Keratinocyte (primary cell): ENCODE data around the gene ANKZF1. TPM values are rescaled to one million over a fixed set of nuclear protein-coding genes. Genes with fewer than 3 reads are reported as not detected.

Experiments used
- DNase-seq: peaks from one replicate; pipeline ENCODE4 v3.0.0-alpha.2; 2011; ENCODE audit warnings: low read depth, missing footprints, low spot score
- FAIRE-seq: peaks from 2 replicates; lab custom pipeline; 2011; peaks lifted over from hg19 to GRCh38; lab: Jason Lieb, UNC
- H2AFZ ChIP-seq: 2 replicates; pipeline ENCODE4 v1.6.0; 2012; ENCODE audit warnings: low read length, control low read depth, inconsistent platforms; ENCODE audit not compliant: control insufficient read depth
- H3K27ac ChIP-seq: 2 replicates; pipeline ENCODE4 v1.5.1; 2011; ENCODE audit warnings: low read length; ENCODE audit not compliant: control insufficient read depth, insufficient read depth
- H3K27me3 ChIP-seq: 3 replicates; pipeline ENCODE4 v1.6.0; 2011; ENCODE audit warnings: low read length; ENCODE audit not compliant: control insufficient read depth, insufficient read depth; ENCODE audit errors: extremely low read depth
- H3K36me3 ChIP-seq, 2 experiments: 2 replicates in 1 of 2; 3 replicates in 1 of 2; pipeline ENCODE4 v1.5.1; 2011; ENCODE audit warnings: low read length in 2 of 2, mild to moderate bottlenecking in 1 of 2; ENCODE audit not compliant: control insufficient read depth in 2 of 2, insufficient read depth in 2 of 2; ENCODE audit errors: extremely low read depth in 1 of 2
- H3K4me1 ChIP-seq: 3 replicates; pipeline ENCODE4 v1.5.1; 2011; ENCODE audit warnings: low read length; ENCODE audit not compliant: control insufficient read depth, insufficient read depth; ENCODE audit errors: extremely low read depth
- H3K4me2 ChIP-seq: 3 replicates; pipeline ENCODE4 v1.6.0; 2011; ENCODE audit warnings: low read depth, low read length; ENCODE audit not compliant: control insufficient read depth, insufficient read depth; ENCODE audit errors: extremely low read depth
- H3K4me3 ChIP-seq, 3 experiments: fragments of 200-600 bp in 1 of 3; sonication (generic) in 1 of 3; 2 replicates in 2 of 3; 3 replicates in 1 of 3; pipeline ENCODE4 v1.5.1; 2011 to 2016; ENCODE audit warnings: low read length in 3 of 3, mild to moderate bottlenecking in 3 of 3, control low read depth in 2 of 3, inconsistent platforms in 1 of 3, low read depth in 1 of 3, mixed read lengths in 1 of 3, mixed run types in 1 of 3, moderate library complexity in 1 of 3; ENCODE audit not compliant: control insufficient read depth in 2 of 3, insufficient read depth in 2 of 3; ENCODE audit errors: extremely low read depth in 1 of 3
- H3K79me2 ChIP-seq: 2 replicates; pipeline ENCODE4 v1.6.0; 2012; ENCODE audit warnings: low read length; ENCODE audit not compliant: control insufficient read depth, insufficient read depth
- H3K9ac ChIP-seq: 3 replicates; pipeline ENCODE4 v1.6.0; 2011; ENCODE audit warnings: low read length; ENCODE audit not compliant: control insufficient read depth, insufficient read depth; ENCODE audit errors: extremely low read depth
- H3K9me1 ChIP-seq: 3 replicates; pipeline ENCODE4 v1.6.0; 2011; ENCODE audit warnings: low read length; ENCODE audit not compliant: control insufficient read depth, insufficient read depth; ENCODE audit errors: extremely low read depth
- H3K9me3 ChIP-seq: 2 replicates; pipeline ENCODE4 v1.5.1; 2012; ENCODE audit warnings: low read depth, low read length; ENCODE audit not compliant: control insufficient read depth
- H4K20me1 ChIP-seq: 3 replicates; pipeline ENCODE4 v1.6.0; 2011; ENCODE audit warnings: low read length; ENCODE audit not compliant: control insufficient read depth, insufficient read depth; ENCODE audit errors: extremely low read depth
- EZH2 ChIP-seq: IDR thresholded peaks from one replicate; pipeline ENCODE4 v1.6.1; 2012; ENCODE audit warnings: inconsistent platforms, mild to moderate bottlenecking, low read length, moderate library complexity
- dilution Hi-C: fragments of 300-500 bp; cut with MboI; formaldehyde crosslinking; loops from one replicate; pipeline ENCODE4 v1.7.0; 2020; ENCODE audit warnings: low sequenced_read_pairs; ENCODE audit not compliant: extremely low pct_ligation_motif_present
- polyA plus RNA-seq, 5 experiments: library from polyadenylated mRNA; depleted of rRNA in 3 of 5; stranded (reverse) in 3 of 5; stranded (forward) in 1 of 5; unstranded in 1 of 5; fragments of >200 nt; gene quantifications; 1 replicate in 1 of 5; 2 replicates in 3 of 5; 3 replicates in 1 of 5; pipeline versions ENCODE4 v1.2.1 to v1.2.3, GENCODE V29; 2011 to 2012; ENCODE audit warnings: missing spikeins in 2 of 5, low read depth in 1 of 5, low replicate concordance in 1 of 5
- TF ChIP-seq, protein P1 (sequence below), 3 experiments: IDR thresholded peaks in 1 of 3; conservative IDR thresholded peaks in 1 of 3; optimal IDR thresholded peaks in 1 of 3; 2 replicates in 2 of 3; 3 replicates in 1 of 3; pipeline versions ENCODE3 to v1.5.1; 2011; ENCODE audit warnings: low read length in 3 of 3, mild to moderate bottlenecking in 3 of 3, moderate library complexity in 2 of 3, control low read depth in 1 of 3, inconsistent platforms in 1 of 3; ENCODE audit not compliant: insufficient read depth in 2 of 3; ENCODE audit errors: extremely low read depth in 1 of 3

The ANKZF1 gene
- polyA plus RNA-seq, 1 donor (not counting 4 experiments of a cell fraction or from before 2014, with no cell fraction given), result 35.1 TPM

DNA sequence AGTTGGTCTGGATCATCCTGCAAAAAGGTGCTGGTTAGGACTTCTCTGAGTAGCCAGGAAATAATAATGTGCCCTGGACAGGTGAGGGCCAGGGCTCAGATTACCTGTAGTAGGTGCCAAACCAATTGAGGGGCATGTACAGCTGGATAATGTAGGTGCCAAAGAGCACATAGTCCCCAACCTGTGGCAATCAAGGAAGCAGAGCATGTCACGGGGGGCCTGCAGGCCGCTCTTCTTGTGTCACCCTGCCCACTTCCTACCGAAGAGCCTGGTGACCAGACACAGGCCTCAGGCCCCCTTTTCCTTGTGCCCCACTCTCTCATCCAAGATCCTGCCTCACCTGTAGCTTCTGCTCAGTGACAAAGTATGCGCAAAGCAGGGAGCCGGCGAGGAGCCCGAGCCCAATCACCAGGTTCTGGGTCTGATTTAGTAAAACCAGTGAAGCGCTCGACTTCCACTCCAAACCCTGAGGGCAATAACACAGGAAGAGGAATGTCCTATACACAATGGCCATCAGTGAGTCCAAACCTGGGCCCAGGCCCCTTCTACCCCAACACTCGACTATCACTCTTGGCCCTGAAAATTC lies 16.0 kb upstream of the ANKZF1 start:
- Histone ChIP-seq H3K9me3 (no peaks in the 10 kb centered on the region), H3K4me1 (peaks cover 13% of the 10 kb centered on the region), H2AFZ (no peak overlapping the region), H4K20me1 (no peaks in the 10 kb centered on the region), H3K4me2 (no peak overlapping the region), H3K9ac (no peak overlapping the region), H3K79me2 (no peaks in the 10 kb centered on the region), H3K27me3 (no peaks in the 10 kb centered on the region), H3K9me1 (no peaks in the 10 kb centered on the region), H3K27ac (no peak overlapping the region), H3K4me3 (no peak overlapping the region), H3K36me3 (peaks cover 15 to 31% of the 10 kb centered on the region in 2 experiments)
- no peak for TF ChIP-seq EZH2
- TF ChIP-seq, protein P1, sequence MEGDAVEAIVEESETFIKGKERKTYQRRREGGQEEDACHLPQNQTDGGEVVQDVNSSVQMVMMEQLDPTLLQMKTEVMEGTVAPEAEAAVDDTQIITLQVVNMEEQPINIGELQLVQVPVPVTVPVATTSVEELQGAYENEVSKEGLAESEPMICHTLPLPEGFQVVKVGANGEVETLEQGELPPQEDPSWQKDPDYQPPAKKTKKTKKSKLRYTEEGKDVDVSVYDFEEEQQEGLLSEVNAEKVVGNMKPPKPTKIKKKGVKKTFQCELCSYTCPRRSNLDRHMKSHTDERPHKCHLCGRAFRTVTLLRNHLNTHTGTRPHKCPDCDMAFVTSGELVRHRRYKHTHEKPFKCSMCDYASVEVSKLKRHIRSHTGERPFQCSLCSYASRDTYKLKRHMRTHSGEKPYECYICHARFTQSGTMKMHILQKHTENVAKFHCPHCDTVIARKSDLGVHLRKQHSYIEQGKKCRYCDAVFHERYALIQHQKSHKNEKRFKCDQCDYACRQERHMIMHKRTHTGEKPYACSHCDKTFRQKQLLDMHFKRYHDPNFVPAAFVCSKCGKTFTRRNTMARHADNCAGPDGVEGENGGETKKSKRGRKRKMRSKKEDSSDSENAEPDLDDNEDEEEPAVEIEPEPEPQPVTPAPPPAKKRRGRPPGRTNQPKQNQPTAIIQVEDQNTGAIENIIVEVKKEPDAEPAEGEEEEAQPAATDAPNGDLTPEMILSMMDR (optimal IDR thresholded peaks at IDR 0.05 in 1 of 3, IDR thresholded peaks at IDR 0.05 in 1 of 3, conservative IDR thresholded peaks at IDR 0.05 in 1 of 3; ENCODE audit: extremely low read depth in 1 of 3, insufficient read depth in 2 of 3, low read length in 3 of 3), result no peak
- DNase-seq (no peak), FAIRE-seq (no peak)
- dilution Hi-C loops, result no loop called here

DNA sequence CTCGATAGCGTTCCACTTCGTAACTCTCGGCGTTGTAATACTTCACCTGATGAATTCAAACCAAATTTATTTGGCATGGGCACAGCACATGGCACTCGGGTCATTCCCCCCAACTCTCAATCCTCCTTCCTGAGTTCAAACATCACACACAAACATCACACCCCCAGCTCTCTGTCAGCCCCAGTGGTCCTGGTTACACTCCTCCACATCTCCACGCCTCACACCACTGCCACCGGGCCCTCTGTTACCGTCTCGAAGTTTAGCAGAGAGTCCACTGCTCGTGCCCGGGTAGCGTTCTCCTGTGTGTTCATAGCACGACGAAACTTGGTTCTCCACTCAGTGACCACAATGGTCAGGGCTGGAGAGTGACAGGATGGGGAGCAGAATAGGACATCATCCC lies 15.5 kb upstream of the ANKZF1 start:
- Histone ChIP-seq H4K20me1 (no peaks in the 10 kb centered on the region), H2AFZ (no peak overlapping the region), H3K27me3 (no peaks in the 10 kb centered on the region), H3K4me3 (no peak overlapping the region), H3K4me2 (no peak overlapping the region), H3K4me1 (peaks cover 18% of the 10 kb centered on the region), H3K9ac (no peak overlapping the region), H3K9me1 (no peaks in the 10 kb centered on the region), H3K36me3 (peaks cover 12 to 27% of the 10 kb centered on the region in 2 experiments), H3K27ac (no peak overlapping the region), H3K79me2 (no peaks in the 10 kb centered on the region), H3K9me3 (no peaks in the 10 kb centered on the region)
- TF ChIP-seq, protein P1 (optimal IDR thresholded peaks at IDR 0.05 in 1 of 3, IDR thresholded peaks at IDR 0.05 in 1 of 3, conservative IDR thresholded peaks at IDR 0.05 in 1 of 3; ENCODE audit: extremely low read depth in 1 of 3, insufficient read depth in 2 of 3, low read length in 3 of 3), result no peak
- no peak for TF ChIP-seq EZH2
- dilution Hi-C loops, result no loop called here
- FAIRE-seq (no peak), DNase-seq (no peak)
